GM12878 (cell line): Measurements from ENCODE around the gene NKG7. TPM values are rescaled to one million over a fixed set of nuclear protein-coding genes. Genes with fewer than 3 reads are reported as not detected.

ENCODE experiments used
- BRCA1 ChIP-seq: IDR thresholded peaks from 2 replicates; pipeline ENCODE4 v1.6.1; 2011; ENCODE audit warnings: low read depth, low read length, improper control_type of control experiment
- CREM ChIP-seq: IDR thresholded peaks from 2 replicates; pipeline ENCODE4 v1.6.1; 2014; ENCODE audit warnings: antibody characterized with exemption, low read depth
- ETV6 ChIP-seq, 2 experiments: fragments of 450-650 bp in 1 of 2; IDR thresholded peaks in 1 of 2; conservative IDR thresholded peaks in 1 of 2; 2 replicates each; pipeline ENCODE4 v1.6.1; 2014; ENCODE audit warnings: antibody characterized with exemption in 1 of 2, borderline replicate concordance in 1 of 2, low read depth in 1 of 2, mild to moderate bottlenecking in 1 of 2, moderate library complexity in 1 of 2
- IKZF1 ChIP-seq: fragments of 450-650 bp; conservative IDR thresholded peaks from 2 replicates; pipeline ENCODE4 v1.6.1; 2017; ENCODE audit warnings: antibody characterized with exemption, mild to moderate bottlenecking
- KLF5 ChIP-seq: fragments of 450-650 bp; IDR thresholded peaks from 2 replicates; pipeline ENCODE4 v1.6.1; 2014; ENCODE audit warnings: mild to moderate bottlenecking; ENCODE audit not compliant: partially characterized antibody
- MAX ChIP-seq: IDR thresholded peaks from 2 replicates; pipeline ENCODE4 v1.6.1; 2012; ENCODE audit warnings: low read depth, low read length, improper control_type of control experiment
- MYB ChIP-seq: fragments of 150-350 bp; IDR thresholded peaks from 2 replicates; pipeline ENCODE4 v1.6.1; 2014; ENCODE audit warnings: mild to moderate bottlenecking, low read depth, low read length, borderline replicate concordance
- NFXL1 ChIP-seq: fragments of 450-650 bp; IDR thresholded peaks from 2 replicates; pipeline ENCODE4 v1.6.1; 2017; ENCODE audit warnings: antibody characterized with exemption, mild to moderate bottlenecking, borderline replicate concordance
- NFYA ChIP-seq: IDR thresholded peaks from 2 replicates; pipeline ENCODE4 v1.6.1; 2011; ENCODE audit warnings: low read depth, mild to moderate bottlenecking, low read length, improper control_type of control experiment, borderline replicate concordance
- NR2C1 ChIP-seq: fragments of 450-650 bp; IDR thresholded peaks from 2 replicates; pipeline ENCODE4 v1.6.1; 2017; ENCODE audit warnings: antibody characterized with exemption, mild to moderate bottlenecking, moderate library complexity
- NR2C2 ChIP-seq: IDR thresholded peaks from 2 replicates; pipeline ENCODE4 v1.6.1; 2011; ENCODE audit warnings: borderline replicate concordance, low read depth; ENCODE audit not compliant: control insufficient read depth, insufficient read length
- PAX8 ChIP-seq: fragments of 450-650 bp; IDR thresholded peaks from 2 replicates; pipeline ENCODE4 v1.6.1; 2017; ENCODE audit warnings: mild to moderate bottlenecking, moderate library complexity
- RAD21 ChIP-seq: IDR thresholded peaks from 2 replicates; pipeline ENCODE4 v1.6.1; 2011; ENCODE audit warnings: mild to moderate bottlenecking, low read depth, low read length, moderate library complexity; ENCODE audit not compliant: insufficient read depth
- RB1 ChIP-seq: fragments of 450-650 bp; formaldehyde crosslinking; IDR thresholded peaks from 2 replicates; pipeline ENCODE4 v1.6.1; 2017; ENCODE audit warnings: mild to moderate bottlenecking, borderline replicate concordance
- RELA ChIP-seq: fragments of 450-650 bp; IDR thresholded peaks from 2 replicates; pipeline ENCODE4 v1.8.0; 2014; ENCODE audit warnings: borderline replicate concordance; ENCODE audit not compliant: partially characterized antibody
- STAT3 ChIP-seq: IDR thresholded peaks from 2 replicates; pipeline ENCODE4 v1.6.1; 2011; ENCODE audit warnings: low read depth, low read length, improper control_type of control experiment
- SUPT20H ChIP-seq: IDR thresholded peaks from 2 replicates; pipeline ENCODE4 v1.6.1; 2011; ENCODE audit warnings: low read depth, mild to moderate bottlenecking, low read length, moderate library complexity, borderline replicate concordance; ENCODE audit not compliant: control insufficient read depth
- YY1 ChIP-seq: IDR thresholded peaks from 2 replicates; pipeline ENCODE4 v1.6.1; 2011; ENCODE audit warnings: low read depth, mild to moderate bottlenecking, low read length
- ZNF24 ChIP-seq: fragments of 450-650 bp; IDR thresholded peaks from 2 replicates; pipeline ENCODE4 v1.6.1; 2017; ENCODE audit warnings: antibody characterized with exemption, mild to moderate bottlenecking
- ZSCAN29 ChIP-seq: fragments of 450-650 bp; IDR thresholded peaks from 2 replicates; pipeline ENCODE4 v1.6.1; 2017; ENCODE audit warnings: mild to moderate bottlenecking, moderate library complexity
- polyA plus RNA-seq, 11 experiments: library from polyadenylated mRNA; depleted of rRNA in 4 of 11; unstranded in 6 of 11; stranded (reverse) in 5 of 11; fragments of >200 nt; fragmentation: Nextera tagmentation in 4 of 11; fragmentation: Illumina TruSeq in 1 of 11; extraction: Ambion mirVana in 4 of 11; extraction: Trizol in 1 of 11; gene quantifications; 1 replicate in 1 of 11; 2 replicates in 10 of 11; pipeline versions ENCODE4 v1.2.1 to v1.2.3, GENCODE V29; 2011 to 2016; ENCODE audit warnings: inconsistent platforms in 2 of 11, missing spikeins in 2 of 11, low read depth in 1 of 11
- total RNA-seq, 4 experiments: library from RNA; depleted of rRNA in 3 of 4; stranded (reverse); fragments of >200 nt in 3 of 4; fragmentation: Illumina TruSeq in 1 of 4; extraction: Trizol in 1 of 4; gene quantifications; 2 replicates each; pipeline versions ENCODE4 v1.2.1 to v1.2.3, GENCODE V29; 2013 to 2021
- TF ChIP-seq, protein P1 (sequence below): fragments of 450-650 bp; formaldehyde crosslinking; IDR thresholded peaks from 2 replicates; pipeline ENCODE4 v1.5.0; 2022; ENCODE audit warnings: mild to moderate bottlenecking, missing genetic modification characterization
- TF ChIP-seq, protein P2 (sequence below): IDR thresholded peaks from 2 replicates; pipeline ENCODE4 v1.6.1; 2012; ENCODE audit warnings: low read depth, low read length, improper control_type of control experiment

Gene NKG7
- total and polyA plus RNA-seq, 10 of the 15 experiments (the other 5 are each of a cell fraction or from before 2014, with no cell fraction given) = 10.0 to 48.7 (median 22.3) TPM

DNA sequence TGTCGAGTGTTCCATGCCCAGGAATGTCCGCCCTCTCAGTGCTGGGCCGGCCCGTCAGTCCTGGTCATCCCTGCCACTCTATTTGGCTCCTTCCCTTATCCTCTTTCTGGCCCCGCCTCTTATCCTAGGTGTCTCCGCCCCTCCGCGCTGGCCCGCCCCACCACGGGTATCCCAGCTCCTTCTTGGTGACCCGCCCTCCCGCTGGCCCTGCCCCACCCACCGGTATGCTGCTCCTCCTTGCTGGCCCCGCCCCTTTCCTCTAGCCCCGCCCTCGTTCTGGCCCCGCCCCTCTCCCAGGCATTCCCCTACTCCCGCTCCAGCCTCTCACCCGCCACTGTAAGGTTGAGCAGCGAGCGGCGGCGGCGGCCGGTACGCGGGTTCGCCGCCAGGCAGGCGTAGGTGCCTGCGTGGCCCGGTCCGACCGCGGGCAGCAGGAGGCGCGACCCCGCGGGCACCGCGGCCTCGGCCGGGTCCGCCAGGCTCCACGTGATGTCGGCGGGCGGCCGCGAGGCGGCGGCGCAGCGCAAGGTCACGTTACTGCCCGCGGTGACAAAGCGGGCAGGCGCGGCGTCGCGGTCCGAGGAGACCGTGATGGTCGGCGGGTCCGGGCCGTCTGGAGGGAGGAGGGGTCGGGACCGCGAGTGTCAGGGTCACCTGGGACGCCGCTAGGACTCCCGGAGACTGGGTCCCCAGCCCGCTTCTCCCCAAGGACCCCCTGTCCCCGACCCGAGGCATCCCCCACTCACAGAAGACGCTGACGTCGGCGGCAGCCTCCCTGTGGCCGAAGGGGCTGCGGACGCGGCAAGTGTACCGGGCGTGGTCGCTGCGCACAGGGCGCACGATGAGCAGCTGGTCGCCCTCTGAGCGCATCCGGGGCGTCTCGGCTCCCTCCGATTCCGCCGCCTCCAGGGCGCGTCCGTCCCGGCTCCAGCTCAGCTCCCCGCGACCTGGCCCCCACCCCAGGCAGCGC is 32.5 kb downstream of the NKG7 start (continued):
- peak; percentile 84; the same call in 1 of the 2 replicates for TF ChIP-seq RB1
- TF ChIP-seq YY1 = no peak
- TF ChIP-seq SUPT20H = no peak
- peak; percentile 58; the same call in 1 of the 2 replicates for TF ChIP-seq ZSCAN29
- TF ChIP-seq NR2C1 = peak; percentile 44; the same call in 1 of the 2 replicates
- TF ChIP-seq IKZF1 = peak; percentile 84
- TF ChIP-seq CREM = no peak
- TF ChIP-seq RAD21 = peak; percentile 43; the same call in 1 of the 2 replicates
- TF ChIP-seq, protein P1, sequence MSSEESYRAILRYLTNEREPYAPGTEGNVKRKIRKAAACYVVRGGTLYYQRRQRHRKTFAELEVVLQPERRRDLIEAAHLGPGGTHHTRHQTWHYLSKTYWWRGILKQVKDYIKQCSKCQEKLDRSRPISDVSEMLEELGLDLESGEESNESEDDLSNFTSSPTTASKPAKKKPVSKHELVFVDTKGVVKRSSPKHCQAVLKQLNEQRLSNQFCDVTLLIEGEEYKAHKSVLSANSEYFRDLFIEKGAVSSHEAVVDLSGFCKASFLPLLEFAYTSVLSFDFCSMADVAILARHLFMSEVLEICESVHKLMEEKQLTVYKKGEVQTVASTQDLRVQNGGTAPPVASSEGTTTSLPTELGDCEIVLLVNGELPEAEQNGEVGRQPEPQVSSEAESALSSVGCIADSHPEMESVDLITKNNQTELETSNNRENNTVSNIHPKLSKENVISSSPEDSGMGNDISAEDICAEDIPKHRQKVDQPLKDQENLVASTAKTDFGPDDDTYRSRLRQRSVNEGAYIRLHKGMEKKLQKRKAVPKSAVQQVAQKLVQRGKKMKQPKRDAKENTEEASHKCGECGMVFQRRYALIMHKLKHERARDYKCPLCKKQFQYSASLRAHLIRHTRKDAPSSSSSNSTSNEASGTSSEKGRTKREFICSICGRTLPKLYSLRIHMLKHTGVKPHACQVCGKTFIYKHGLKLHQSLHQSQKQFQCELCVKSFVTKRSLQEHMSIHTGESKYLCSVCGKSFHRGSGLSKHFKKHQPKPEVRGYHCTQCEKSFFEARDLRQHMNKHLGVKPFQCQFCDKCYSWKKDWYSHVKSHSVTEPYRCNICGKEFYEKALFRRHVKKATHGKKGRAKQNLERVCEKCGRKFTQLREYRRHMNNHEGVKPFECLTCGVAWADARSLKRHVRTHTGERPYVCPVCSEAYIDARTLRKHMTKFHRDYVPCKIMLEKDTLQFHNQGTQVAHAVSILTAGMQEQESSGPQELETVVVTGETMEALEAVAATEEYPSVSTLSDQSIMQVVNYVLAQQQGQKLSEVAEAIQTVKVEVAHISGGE (CRISPR knock-in tag) = no peak
- no peak for TF ChIP-seq PAX8
- TF ChIP-seq, protein P2, sequence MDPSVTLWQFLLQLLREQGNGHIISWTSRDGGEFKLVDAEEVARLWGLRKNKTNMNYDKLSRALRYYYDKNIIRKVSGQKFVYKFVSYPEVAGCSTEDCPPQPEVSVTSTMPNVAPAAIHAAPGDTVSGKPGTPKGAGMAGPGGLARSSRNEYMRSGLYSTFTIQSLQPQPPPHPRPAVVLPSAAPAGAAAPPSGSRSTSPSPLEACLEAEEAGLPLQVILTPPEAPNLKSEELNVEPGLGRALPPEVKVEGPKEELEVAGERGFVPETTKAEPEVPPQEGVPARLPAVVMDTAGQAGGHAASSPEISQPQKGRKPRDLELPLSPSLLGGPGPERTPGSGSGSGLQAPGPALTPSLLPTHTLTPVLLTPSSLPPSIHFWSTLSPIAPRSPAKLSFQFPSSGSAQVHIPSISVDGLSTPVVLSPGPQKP = no peak
- peak; percentile 88 for TF ChIP-seq MAX
- TF ChIP-seq KLF5 = peak; percentile 41
- TF ChIP-seq STAT3 = no peak
- 0 out of 2 replicates have a peak, but pooled peaks have one; percentile 20 for TF ChIP-seq ZNF24
- no peak for TF ChIP-seq NFXL1
- TF ChIP-seq NFYA = no peak
- TF ChIP-seq ETV6 (conservative IDR thresholded peaks at IDR 0.05 in 1 of 2, IDR thresholded peaks at IDR 0.05 in 1 of 2; ENCODE audit: borderline replicate concordance in 1 of 2, low read depth in 1 of 2) = no peak
- TF ChIP-seq NR2C2 = no peak
- no peak for TF ChIP-seq BRCA1
- TF ChIP-seq MYB = no peak
- TF ChIP-seq RELA = peak; percentile 62
